HG03135 (cell line): ENCODE measurements around the gene IFNL4.
"Not testable (repeated sequence)": the region's sequence is repeated elsewhere in the genome, so short reads cannot be mapped to it uniquely, and the experiment has no call there.

Experiments used
- ATAC-seq: cut with Tn5 transposase; IDR thresholded peaks from one replicate; pipeline ENCODE4 v1.9.1; 2021; ENCODE audit warnings: mild to moderate bottlenecking, moderate library complexity; ENCODE audit not compliant: unreplicated experiment

Gene IFNL4

DNA sequence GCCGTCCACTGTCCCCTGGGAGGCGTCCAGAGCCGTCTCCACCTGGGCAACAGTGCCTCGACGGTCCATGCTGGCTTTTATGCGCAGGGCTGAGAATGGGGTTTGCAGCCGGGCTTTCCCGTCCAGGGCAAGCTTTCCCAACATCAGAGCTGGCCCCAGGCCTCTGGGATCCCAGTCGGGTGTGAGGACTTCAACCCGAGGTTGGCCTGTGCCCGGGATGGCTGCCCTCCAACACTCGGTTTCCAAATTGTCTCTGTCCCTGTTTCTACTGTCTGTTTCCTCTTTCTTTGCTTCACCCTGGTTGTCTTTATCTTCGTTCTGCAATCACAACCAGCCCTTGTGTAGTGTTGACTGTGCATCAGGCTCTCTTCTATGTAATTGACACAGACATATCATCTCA lies at the start of gene IFNL4:
Gene IFNL4, minus strand, starts transcription at position 51 of the 400 bp plus-strand sequence.
- no peak for ATAC-seq

- no peak for ATAC-seq
Observed at GRCh38 chr19:39297931-39298634, 49.4 kb upstream of the IFNL4 start.

DNA sequence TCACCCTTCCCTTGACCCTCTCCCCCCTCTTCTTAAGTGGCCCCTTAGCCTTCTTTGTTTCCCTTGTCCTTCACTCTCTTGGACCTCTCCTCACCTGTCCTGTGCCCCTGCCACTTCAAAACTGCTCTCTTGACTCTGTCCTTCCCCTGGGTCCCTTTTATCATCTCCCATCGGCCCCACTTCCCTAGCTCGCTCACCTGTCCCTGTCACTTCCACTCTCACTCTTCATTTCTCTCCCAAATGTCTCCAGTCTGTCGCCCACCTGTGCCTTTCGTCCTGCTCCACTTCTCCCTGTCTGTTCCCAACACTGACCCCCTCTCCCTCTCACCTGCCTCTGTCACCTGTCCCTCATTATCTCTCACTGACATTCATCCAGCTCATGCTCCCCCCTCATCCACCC lies 48.2 kb upstream of the IFNL4 start:
- no peak for ATAC-seq

DNA sequence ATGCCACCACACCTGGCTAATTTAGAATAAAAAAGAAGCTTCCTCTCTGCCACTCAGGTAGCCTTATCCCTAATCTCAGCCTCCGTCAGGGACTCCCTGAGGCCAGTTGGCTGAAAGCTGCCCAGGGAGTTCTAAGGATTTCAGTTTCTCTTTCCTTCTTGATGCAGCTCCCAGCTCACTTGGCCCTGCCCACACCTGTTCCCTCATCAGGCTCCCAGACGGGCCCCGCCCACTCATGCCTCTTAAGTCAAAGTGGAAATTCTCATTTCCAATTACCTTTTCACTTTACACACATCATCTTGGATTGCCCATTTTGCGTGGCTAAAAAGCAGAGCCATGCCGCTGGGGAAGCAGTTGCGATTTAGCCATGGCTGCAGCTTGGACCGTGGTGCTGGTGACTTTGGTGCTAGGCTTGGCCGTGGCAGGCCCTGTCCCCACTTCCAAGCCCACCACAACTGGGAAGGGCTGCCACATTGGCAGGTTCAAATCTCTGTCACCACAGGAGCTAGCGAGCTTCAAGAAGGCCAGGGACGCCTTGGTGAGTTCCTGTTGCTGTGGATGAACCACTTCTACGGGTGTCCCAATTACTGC lies 47.5 kb upstream of the IFNL4 start, which contains the start of gene IFNL1:
Gene IFNL1, plus strand, starts transcription at position 353 of the 591 bp plus-strand sequence. Its CDS starts 15 bp downstream, at position 368.
- ATAC-seq = no peak

- ATAC-seq = no peak
Observed at GRCh38 chr19:39293394-39293793, 44.7 kb upstream of the IFNL4 start.

DNA sequence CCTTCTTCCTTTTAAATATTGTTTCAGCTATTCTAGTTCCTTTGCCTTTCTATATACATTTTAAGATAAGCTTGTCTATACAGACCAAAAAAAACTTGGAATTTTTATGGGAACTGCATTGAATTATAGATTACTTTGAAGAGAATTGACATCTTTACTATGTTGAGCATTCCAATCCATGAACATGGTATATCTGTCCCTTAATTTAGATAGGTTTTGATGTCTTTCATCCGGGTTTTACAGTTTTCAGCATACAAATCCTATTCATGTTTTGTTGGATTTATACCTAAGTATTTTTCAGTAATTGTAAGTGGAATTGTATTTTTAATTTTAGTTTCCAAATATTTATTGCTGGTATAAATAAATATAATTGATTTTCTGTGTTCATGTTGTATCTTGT lies 35.4 kb upstream of the IFNL4 start:
- ATAC-seq = no peak

- no peak for ATAC-seq
Observed at GRCh38 chr19:39282021-39282420, 33.4 kb upstream of the IFNL4 start.

- no peak for ATAC-seq
Observed at GRCh38 chr19:39277598-39277997, 28.9 kb upstream of the IFNL4 start.

DNA sequence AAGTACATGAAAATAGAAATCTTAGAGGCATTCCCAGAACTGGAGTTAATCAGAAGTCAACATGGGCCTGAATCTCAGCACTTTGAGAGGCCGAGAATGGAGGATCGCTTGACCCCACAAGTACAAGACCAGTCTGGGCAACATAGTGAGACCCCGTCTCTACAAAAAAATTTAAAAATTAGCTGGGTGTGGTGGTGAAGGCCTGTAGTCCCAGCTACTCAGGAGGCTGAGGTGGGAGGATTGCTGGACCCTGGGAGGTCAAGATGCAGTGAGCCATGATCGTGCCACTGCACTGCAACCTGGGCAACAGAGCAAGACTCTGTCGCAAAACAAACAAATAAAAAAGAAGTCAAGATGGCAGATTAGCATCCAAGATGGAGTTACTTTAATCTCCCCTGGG lies 28.1 kb upstream of the IFNL4 start:
- no peak for ATAC-seq

GRCh38 chr19:39275578-39275977 lies 26.9 kb upstream of the IFNL4 start:
- ATAC-seq = no peak

DNA sequence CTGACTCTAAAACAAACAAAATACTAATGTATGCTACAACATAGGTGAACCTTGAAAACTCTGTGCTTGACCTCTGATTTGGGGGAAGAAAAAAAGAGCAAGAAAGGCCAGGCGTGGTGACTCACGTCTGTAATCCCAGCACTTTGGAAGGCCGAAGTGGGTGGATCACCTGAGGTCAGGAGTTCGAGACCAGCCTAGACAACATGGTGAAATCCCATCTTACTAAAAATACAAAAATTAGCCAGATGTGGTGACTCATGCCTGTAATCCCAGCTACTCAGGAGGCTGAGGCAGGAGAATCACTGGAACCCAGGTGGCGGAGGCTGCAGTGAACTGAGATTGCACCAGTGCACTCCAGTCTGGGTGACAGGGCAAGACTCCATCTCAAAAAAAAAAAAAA lies 25.2 kb upstream of the IFNL4 start:
- ATAC-seq = not testable (repeated sequence)

DNA sequence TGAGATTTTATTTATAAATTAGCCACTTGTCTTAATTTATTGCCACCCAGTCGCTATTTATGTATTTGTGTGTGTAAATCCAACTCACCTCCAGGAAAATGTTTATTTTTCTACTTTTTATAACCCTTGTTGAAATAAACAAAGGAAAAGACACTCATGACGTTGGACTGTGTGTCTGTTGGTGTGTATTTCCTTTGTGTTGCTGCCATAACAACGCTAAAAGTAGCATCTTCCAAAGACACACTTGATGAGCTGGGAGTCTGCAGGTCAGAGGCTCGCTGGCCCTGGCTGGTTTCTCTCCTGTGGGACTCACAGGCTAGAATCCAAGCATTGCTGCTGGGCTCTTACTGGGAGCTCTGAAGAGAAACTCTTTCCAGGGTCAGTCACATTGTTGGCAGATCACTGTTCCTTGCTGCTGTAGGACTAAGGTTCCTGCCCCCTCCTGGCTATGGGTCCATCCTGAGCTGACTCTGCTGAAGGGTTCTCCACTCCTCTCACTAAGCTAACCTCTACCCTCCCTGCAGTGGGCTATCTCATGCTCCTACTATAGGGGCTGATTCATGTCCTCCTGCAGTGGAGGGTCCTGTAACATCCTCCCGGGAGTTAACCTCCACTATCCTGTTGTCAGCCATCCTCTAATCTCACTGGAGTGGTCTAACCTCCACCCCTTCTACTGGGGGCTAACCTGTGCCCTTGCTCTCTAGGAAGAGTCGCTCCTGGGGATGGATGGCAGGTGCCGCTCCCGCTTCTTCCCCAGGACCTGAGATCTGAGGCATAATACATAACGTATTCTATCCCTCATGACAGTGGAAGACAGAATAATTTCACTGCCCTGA lies 21.6 kb upstream of the IFNL4 start:
- ATAC-seq = no peak

- not testable (repeated sequence) for ATAC-seq
Observed at GRCh38 chr19:39269369-39269768, 20.7 kb upstream of the IFNL4 start.

GRCh38 chr19:39268531-39269223 lies 20.0 kb upstream of the IFNL4 start:
- not testable (repeated sequence) for ATAC-seq

GRCh38 chr19:39268085-39268484 lies 19.4 kb upstream of the IFNL4 start, which contains the start of gene IFNL2:
IFNL2 (plus strand) TSS chr19:39268396; CDS start chr19:39268569, 173 bp downstream.
- ATAC-seq = not testable (repeated sequence)

DNA sequence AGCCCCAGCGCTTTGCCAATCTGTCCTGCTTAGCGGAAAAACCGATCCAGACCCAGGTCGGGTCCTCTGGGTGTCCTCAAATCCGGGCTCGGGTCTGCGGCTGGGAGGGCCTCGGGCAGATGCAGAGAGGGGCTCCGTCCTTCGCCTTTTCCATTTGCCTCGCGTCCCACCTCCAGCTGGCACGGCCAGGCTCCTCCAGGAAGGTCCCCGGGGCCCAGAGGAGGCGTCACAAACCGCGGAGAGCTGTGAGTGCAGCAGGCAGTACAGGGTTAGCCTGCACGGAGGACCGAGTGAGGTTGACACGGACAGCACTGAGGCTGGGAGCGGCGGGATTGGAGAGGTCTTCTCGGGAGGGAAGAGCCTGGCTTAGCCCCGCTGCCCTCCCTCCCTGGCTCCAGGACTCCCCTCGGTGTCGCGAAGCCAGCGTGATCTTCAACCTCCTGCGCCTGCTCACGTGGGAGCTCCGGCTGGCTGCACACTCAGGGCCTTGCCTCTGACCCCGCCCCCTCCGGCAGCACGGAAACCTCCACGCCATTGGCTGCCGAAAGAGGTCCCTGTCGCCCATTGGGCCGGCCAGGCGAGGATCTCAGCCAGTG lies 16.8 kb upstream of the IFNL4 start:
- no peak for ATAC-seq

- no peak for ATAC-seq
Observed at GRCh38 chr19:39264306-39265290, 15.9 kb upstream of the IFNL4 start.

DNA sequence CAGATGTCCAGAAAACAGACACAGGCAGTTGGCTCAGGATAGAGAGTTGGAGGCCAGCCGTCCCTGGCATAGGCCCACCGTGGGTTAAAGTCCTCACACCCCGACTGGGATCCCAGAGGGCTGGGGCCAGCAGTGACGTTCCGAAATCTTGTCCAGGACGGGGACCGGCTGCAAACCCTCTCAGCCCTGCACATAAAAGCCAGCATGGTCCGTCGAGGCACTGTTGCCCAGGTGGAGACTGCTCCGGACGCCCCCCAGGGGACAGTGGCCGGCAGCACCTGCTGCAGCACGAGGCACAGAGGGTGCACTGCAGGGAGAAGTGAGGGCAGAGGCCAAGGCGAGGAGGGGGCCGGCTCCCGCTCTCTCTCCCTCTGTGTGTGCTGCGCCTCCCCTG lies 15.3 kb upstream of the IFNL4 start:
- no peak for ATAC-seq

- ATAC-seq = no peak
Observed at GRCh38 chr19:39262496-39262895, 13.8 kb upstream of the IFNL4 start.
